ENCODE results near the gene MAP3K5.
"Not testable (repeated sequence)": the region's sequence is repeated elsewhere in the genome, so short reads cannot be mapped to it uniquely, and the experiment has no call there.

MAP3K5 gene

GRCh38 chr6:136609873-136610706 is 182.2 kb downstream of the MAP3K5 start:
- peak; percentile 77 for DNase-seq (ENCODE audit: low spot score)

GRCh38 chr6:136608991-136609390 is 183.3 kb downstream of the MAP3K5 start:
- DNase-seq (ENCODE audit: low spot score), result peak; percentile 20

- peak; percentile 30 for DNase-seq (ENCODE audit: low spot score)
Observed at GRCh38 chr6:136607932-136608772, 184.1 kb downstream of the MAP3K5 start.

GRCh38 chr6:136607204-136607931 is 184.9 kb downstream of the MAP3K5 start:
- no peak for DNase-seq (ENCODE audit: low spot score)

GRCh38 chr6:136604928-136605510 is 187.3 kb downstream of the MAP3K5 start:
- no peak for DNase-seq (ENCODE audit: low spot score)

- no peak for DNase-seq (ENCODE audit: low spot score)
Observed at GRCh38 chr6:136604328-136604825, 187.9 kb downstream of the MAP3K5 start.

- DNase-seq (ENCODE audit: low spot score), result no peak
Observed at GRCh38 chr6:136600818-136601217, 191.5 kb downstream of the MAP3K5 start.

- DNase-seq (ENCODE audit: low spot score), result no peak
Observed at GRCh38 chr6:136599329-136600011, 192.8 kb downstream of the MAP3K5 start.

GRCh38 chr6:136598048-136598447 is 194.2 kb downstream of the MAP3K5 start:
- no peak for DNase-seq (ENCODE audit: low spot score)

GRCh38 chr6:136594671-136595070 is 197.6 kb downstream of the MAP3K5 start:
- DNase-seq (ENCODE audit: low spot score), result no peak

GRCh38 chr6:136593748-136594490 is 198.4 kb downstream of the MAP3K5 start:
- peak; percentile 77 for DNase-seq (ENCODE audit: low spot score)

- no peak for DNase-seq (ENCODE audit: low spot score)
Observed at GRCh38 chr6:136592930-136593673, 199.2 kb downstream of the MAP3K5 start.

- no peak for DNase-seq (ENCODE audit: low spot score)
Observed at GRCh38 chr6:136591617-136592016, 200.7 kb downstream of the MAP3K5 start.

GRCh38 chr6:136590846-136591245 is 201.4 kb downstream of the MAP3K5 start:
- not testable (repeated sequence) for DNase-seq (ENCODE audit: low spot score)

GRCh38 chr6:136587527-136587926 is 204.8 kb downstream of the MAP3K5 start:
- DNase-seq (ENCODE audit: low spot score), result no peak

- DNase-seq (ENCODE audit: low spot score), result peak; percentile 30
Observed at GRCh38 chr6:136586295-136586694, 206.0 kb downstream of the MAP3K5 start.

- DNase-seq (ENCODE audit: low spot score), result not testable (repeated sequence)
Observed at GRCh38 chr6:136585523-136585922, 206.8 kb downstream of the MAP3K5 start.

GRCh38 chr6:136584290-136584689 is 208.0 kb downstream of the MAP3K5 start:
- DNase-seq (ENCODE audit: low spot score), result not testable (repeated sequence)

GRCh38 chr6:136582711-136583471 is 209.4 kb downstream of the MAP3K5 start:
- DNase-seq (ENCODE audit: low spot score), result peak; percentile 35
